H1 (cell line): ENCODE data around the gene DLEC1. TPM values are rescaled to one million over a fixed set of nuclear protein-coding genes. Genes with fewer than 3 reads are reported as not detected.

Source experiments
- CTCF ChIA-PET: fragments of 300-600 bp; sonication (Branson Sonifier 250); formaldehyde crosslinking; loops from one replicate; lab custom pipeline; 2021; ENCODE audit not compliant: partially characterized antibody; lab: Charles Lee
- POLR2A ChIA-PET: fragments of 300-600 bp; sonication (Branson Sonifier 250); formaldehyde crosslinking; loops from one replicate; lab custom pipeline; 2021; ENCODE audit warnings: inconsistent platforms; ENCODE audit not compliant: partially characterized antibody; lab: Charles Lee
- DNase-seq, 2 experiments: peaks; one replicate each; pipeline versions ENCODE4 v3.0.0 to v3.0.0-alpha.2; 2010 to 2022; ENCODE audit warnings: low spot score in 2 of 2, low read depth in 1 of 2, mixed read lengths in 1 of 2
- FAIRE-seq: peaks from 2 replicates; lab custom pipeline; 2011; peaks lifted over from hg19 to GRCh38; lab: Jason Lieb, UNC
- H2AFZ ChIP-seq: 2 replicates; pipeline ENCODE4 v1.8.1; 2012; ENCODE audit warnings: low read length, inconsistent platforms
- H2AK5ac ChIP-seq: 2 replicates; pipeline ENCODE4 v1.6.1; 2013; ENCODE audit warnings: low read depth, low read length
- H2BK120ac ChIP-seq: replicated peaks from 2 replicates; pipeline ENCODE3; 2013; ENCODE audit warnings: low read depth, low read length, inconsistent platforms
- H2BK12ac ChIP-seq: 2 replicates; pipeline ENCODE4 v1.6.1; 2013; ENCODE audit warnings: low read depth, low read length
- H2BK15ac ChIP-seq: 2 replicates; pipeline ENCODE4 v1.6.1; 2013; ENCODE audit warnings: low read length
- H2BK20ac ChIP-seq: 2 replicates; pipeline ENCODE4 v1.6.1; 2013; ENCODE audit warnings: low read length
- H2BK5ac ChIP-seq: 2 replicates; pipeline ENCODE4 v1.6.1; 2013; ENCODE audit warnings: low read depth, low read length
- H3K14ac ChIP-seq: 2 replicates; pipeline ENCODE4 v1.6.1; 2013; ENCODE audit warnings: inconsistent platforms; ENCODE audit not compliant: insufficient read length
- H3K18ac ChIP-seq: 2 replicates; pipeline ENCODE4 v1.6.1; 2013; ENCODE audit warnings: low read length; ENCODE audit errors: extremely low read depth
- H3K23ac ChIP-seq: 2 replicates; pipeline ENCODE4 v1.6.1; 2013; ENCODE audit warnings: inconsistent platforms; ENCODE audit not compliant: insufficient read length
- H3K23me2 ChIP-seq: 2 replicates; pipeline ENCODE4 v1.6.1; 2013; ENCODE audit warnings: low read depth, low read length
- H3K27ac ChIP-seq: 2 replicates; pipeline ENCODE4 v1.6.1; 2011; ENCODE audit warnings: low read depth, low read length, inconsistent platforms
- H3K27me3 ChIP-seq, 4 experiments: replicated peaks in 1 of 4; 1 replicate in 1 of 4; 2 replicates in 3 of 4; pipeline versions ENCODE4 v1.6.1 to v1.8.1; 2011 to 2013; ENCODE audit warnings: low read length in 3 of 4, mild to moderate bottlenecking in 3 of 4, inconsistent platforms in 2 of 4, mixed read lengths in 2 of 4, moderate library complexity in 1 of 4; ENCODE audit not compliant: control insufficient read depth in 3 of 4, insufficient read depth in 3 of 4; ENCODE audit errors: extremely low read depth in 1 of 4
- H3K36me3 ChIP-seq, 4 experiments: 2 replicates each; pipeline versions ENCODE4 v1.6.1 to v1.8.1; 2011 to 2013; ENCODE audit warnings: mild to moderate bottlenecking in 4 of 4, low read length in 3 of 4, moderate library complexity in 2 of 4, control low read depth in 1 of 4, inconsistent platforms in 1 of 4; ENCODE audit not compliant: insufficient read depth in 4 of 4, control insufficient read depth in 2 of 4
- H3K4ac ChIP-seq: replicated peaks from 2 replicates; pipeline ENCODE3; 2013; ENCODE audit warnings: low read length, low read depth, mixed read lengths, inconsistent platforms; ENCODE audit not compliant: insufficient read length
- H3K4me1 ChIP-seq, 4 experiments: replicated peaks in 1 of 4; 1 replicate in 1 of 4; 2 replicates in 3 of 4; pipeline versions ENCODE4 v1.6.1 to v1.8.1; 2011 to 2013; ENCODE audit warnings: low read length in 3 of 4, inconsistent platforms in 2 of 4, mixed read lengths in 1 of 4; ENCODE audit not compliant: insufficient read depth in 4 of 4, control insufficient read depth in 3 of 4
- H3K4me2 ChIP-seq, 2 experiments: 2 replicates each; pipeline versions ENCODE4 v1.6.1 to v1.8.1; 2011 to 2013; ENCODE audit warnings: low read depth in 2 of 2, low read length in 2 of 2, control low read depth in 1 of 2, inconsistent platforms in 1 of 2, mild to moderate bottlenecking in 1 of 2; ENCODE audit not compliant: insufficient read depth in 1 of 2
- H3K4me3 ChIP-seq, 4 experiments: fragments of 200-600, 300-600 bp in 1 of 4; sonication (generic), shearing (Covaris generic), sonication (Bioruptor Twin) in 1 of 4; 2 replicates each; pipeline versions ENCODE4 v1.5.1 to v1.8.1; 2011 to 2016; ENCODE audit warnings: low read length in 4 of 4, low read depth in 3 of 4, control low read depth in 2 of 4, inconsistent platforms in 2 of 4, mild to moderate bottlenecking in 2 of 4, mixed read lengths in 1 of 4, moderate library complexity in 1 of 4; ENCODE audit not compliant: insufficient read depth in 2 of 4; ENCODE audit errors: extremely low read depth in 1 of 4
- H3K56ac ChIP-seq: replicated peaks from 2 replicates; pipeline ENCODE3; 2013; ENCODE audit warnings: low read depth, mild to moderate bottlenecking, mixed read lengths, low read length, inconsistent platforms; ENCODE audit not compliant: insufficient read length
- H3K79me1 ChIP-seq: 2 replicates; pipeline ENCODE4 v1.6.1; 2013; ENCODE audit warnings: low read depth, low read length, control low read depth
- H3K79me2 ChIP-seq, 2 experiments: 2 replicates each; pipeline versions ENCODE4 v1.6.1 to v1.8.1; 2012 to 2013; ENCODE audit warnings: low read length in 2 of 2, mild to moderate bottlenecking in 2 of 2, inconsistent platforms in 1 of 2; ENCODE audit not compliant: insufficient read depth in 2 of 2, control insufficient read depth in 1 of 2
- H3K9ac ChIP-seq, 4 experiments: replicated peaks in 1 of 4; 1 replicate in 1 of 4; 2 replicates in 3 of 4; pipeline versions ENCODE4 v1.6.1 to v1.8.1; 2011 to 2013; ENCODE audit warnings: low read depth in 3 of 4, low read length in 3 of 4, control low read depth in 2 of 4, mild to moderate bottlenecking in 2 of 4, moderate library complexity in 2 of 4, inconsistent platforms in 1 of 4; ENCODE audit errors: extremely low read depth in 1 of 4
- H3K9me3 ChIP-seq, 2 experiments: 2 replicates each; pipeline versions ENCODE4 v1.6.1 to v1.8.1; 2012 to 2013; ENCODE audit warnings: mild to moderate bottlenecking in 2 of 2, moderate library complexity in 2 of 2, control low read depth in 1 of 2, inconsistent platforms in 1 of 2, low read depth in 1 of 2, low read length in 1 of 2, mixed read lengths in 1 of 2; ENCODE audit not compliant: insufficient read depth in 2 of 2
- H4K20me1 ChIP-seq, 2 experiments: replicated peaks in 1 of 2; 2 replicates each; pipeline versions ENCODE3 to v1.8.1; 2011 to 2013; ENCODE audit warnings: inconsistent platforms in 2 of 2, low read length in 2 of 2, mild to moderate bottlenecking in 1 of 2; ENCODE audit not compliant: insufficient read depth in 2 of 2, control insufficient read depth in 1 of 2
- H4K5ac ChIP-seq: 2 replicates; pipeline ENCODE4 v1.6.1; 2013; ENCODE audit warnings: low read length, low read depth, mixed read lengths, inconsistent platforms; ENCODE audit not compliant: insufficient read length
- H4K8ac ChIP-seq: 2 replicates; pipeline ENCODE4 v1.8.0; 2013; ENCODE audit warnings: mild to moderate bottlenecking, moderate library complexity, low read length, inconsistent platforms; ENCODE audit not compliant: insufficient read depth; ENCODE audit errors: extremely low read depth
- H4K91ac ChIP-seq: replicated peaks from 2 replicates; pipeline ENCODE3; 2013; ENCODE audit warnings: low read length, mixed read lengths, inconsistent platforms; ENCODE audit not compliant: insufficient read length
- CREB1 ChIP-seq: IDR thresholded peaks from 2 replicates; pipeline ENCODE4 v1.6.1; 2012; ENCODE audit warnings: inconsistent platforms
- GTF2F1 ChIP-seq: IDR thresholded peaks from 2 replicates; pipeline ENCODE4 v1.6.1; 2012; ENCODE audit warnings: low read depth, low read length, improper control_type of control experiment, borderline replicate concordance
- WGBS, 2 experiments: shearing (Covaris generic) in 1 of 2; methylation state at CpG; one replicate each; pipeline versions ENCODE4 v1.1.6 to v1.1.7; 2013 to 2015; ENCODE audit warnings: low lambda C conversion rate in 2 of 2, mixed read lengths in 2 of 2, inconsistent platforms in 1 of 2, low coverage in 1 of 2, missing lambda C conversion rate in 1 of 2; ENCODE audit not compliant: insufficient replicate concordance in 2 of 2, insufficient coverage in 1 of 2, insufficient read length in 1 of 2; ENCODE audit errors: extremely low coverage in 1 of 2, missing lambda C conversion rate in 1 of 2; 5-methylcytosine and 5-hydroxymethylcytosine counted together
- polyA plus RNA-seq, 7 experiments: library from polyadenylated mRNA; depleted of rRNA in 3 of 7; stranded (reverse) in 5 of 7; unstranded in 2 of 7; fragments of >200 nt in 5 of 7; fragments of 200-250 nt in 2 of 7; gene quantifications; 1 replicate in 5 of 7; 2 replicates in 1 of 7; 4 replicates in 1 of 7; pipeline versions ENCODE4 v1.2.1 to v1.2.3, GENCODE V29; 2011 to 2013; ENCODE audit warnings: missing spikeins in 2 of 7, mixed read lengths in 2 of 7
- total RNA-seq: library from RNA; stranded (reverse); fragmentation: NEBNext Ultra II Directional; extraction: Animal tissue kit (Norgen Biotek cat#: 25700); gene quantifications from 2 replicates; pipeline ENCODE4 v1.2.1, GENCODE V29; 2021

The DLEC1 gene
- total and polyA plus RNA-seq, 2 of the 8 experiments (the other 6 are each of a cell fraction or from before 2014, with no cell fraction given), result 0.26 to 0.76 TPM

GRCh38 chr3:38070013-38070412 is 31.0 kb downstream of the DLEC1 start:
- H3K23ac ChIP-seq, result no peak overlapping the region
- 45% methylated on average over 2 of the region's 2 CpGs; no CpG with 5 or more reads in 1 of the 2 experiments for WGBS, 2 experiments
- TF ChIP-seq GTF2F1, result no peak
- no peak for TF ChIP-seq CREB1
- no peak overlapping the region for H3K9ac ChIP-seq
- H3K4me1 ChIP-seq, result peaks cover 0 to 2% (median 1%) of the 10 kb centered on the region in 4 experiments; a peak in 2 of 7 replicates
- no peak overlapping the region for H4K8ac ChIP-seq
- no peaks in the 10 kb centered on the region for H3K23me2 ChIP-seq
- peak overlapping the region; percentile 23; the same call in 1 of the 2 replicates for H2BK12ac ChIP-seq
- H2BK5ac ChIP-seq, result no peak overlapping the region
- no peak overlapping the region for H4K5ac ChIP-seq
- H2BK20ac ChIP-seq, result peak overlapping the region; percentile 48; the same call in 1 of the 2 replicates
- H3K4ac ChIP-seq, result no peak overlapping the region
- no peaks in the 10 kb centered on the region for H4K20me1 ChIP-seq
- H3K14ac ChIP-seq, result no peak overlapping the region
- POLR2A ChIA-PET, result interaction anchor here (0.7 to 1.1 kb wide), 2 partner anchors 14 to 67 kb away, joined by 3 read pairs; partner anchors contain the start of gene ACAA1
- no peaks in the 10 kb centered on the region for H3K36me3 ChIP-seq
- H3K27me3 ChIP-seq, result no peaks in the 10 kb centered on the region
- no peak overlapping the region for H3K27ac ChIP-seq
- H4K91ac ChIP-seq, result no peak overlapping the region
- H2AFZ ChIP-seq, result no peak overlapping the region
- H2AK5ac ChIP-seq, result no peak overlapping the region
- H3K79me2 ChIP-seq, result no peaks in the 10 kb centered on the region
- FAIRE-seq (no peak), DNase-seq (no peak)
- H3K79me1 ChIP-seq, result no peaks in the 10 kb centered on the region
- no peak overlapping the region for H3K4me3 ChIP-seq
- CTCF ChIA-PET, result interaction anchor here (1.6 kb wide), 1 partner anchor 25 kb away, joined by 5 read pairs; no protein-coding TSS in a partner anchor
- no peak overlapping the region for H2BK120ac ChIP-seq
- no peak overlapping the region for H3K18ac ChIP-seq
- no peak overlapping the region for H2BK15ac ChIP-seq
- H3K56ac ChIP-seq, result no peak overlapping the region
- no peak overlapping the region for H3K4me2 ChIP-seq
- H3K9me3 ChIP-seq, result peaks cover 4 to 12% of the 10 kb centered on the region in 2 experiments; a peak in 3 of 4 replicates
